ENCODE measurements around the gene FAM131B. TPM values are rescaled to one million over a fixed set of nuclear protein-coding genes. Genes with fewer than 3 reads are reported as not detected.

Gene FAM131B
- total RNA-seq, 1 experiment from 2014 or later: 0.19 TPM

- ChIA-PET POLR2A (interaction anchor here (0.5 to 1.1 kb wide), 6 partner anchors 14 to 788 kb away, joined by 3 to 4 read pairs (median 3); partner anchors contain the start of gene CASP2), CTCF (interaction anchor here (0.6 to 11.0 kb wide), 16 partner anchors 8 to 1727 kb away, joined by 3 to 84 read pairs (median 5); no protein-coding TSS in a partner anchor)
- peak within 1 kb of the TSS; percentile 63 for H3K27ac Mint-ChIP-seq (ENCODE audit: low read depth, unreplicated experiment)
- peak; percentile 35 for TF ChIP-seq CTCF (IDR thresholded peaks at IDR 0.05; ENCODE audit: unreplicated experiment)
- peak within 1 kb of the TSS; percentile 72 for H3K4me3 Mint-ChIP-seq (ENCODE audit: unreplicated experiment)
- peak; percentile 86 for DNase-seq (ENCODE audit: unreplicated experiment)
- no peaks in the 10 kb centered on the region for H3K27me3 Mint-ChIP-seq (ENCODE audit: insufficient read depth, unreplicated experiment)
- peaks cover 13% of the 10 kb centered on the region for H3K4me1 Mint-ChIP-seq (ENCODE audit: insufficient read depth, unreplicated experiment)
- intact Hi-C loops (cut with micrococcal nuclease): loop anchor here (2.0 kb wide), 1 partner anchor 88 kb away; no protein-coding TSS in a partner anchor
- H3K9me3 Mint-ChIP-seq (ENCODE audit: unreplicated experiment): no peaks in the 10 kb centered on the region
- no TSS peak for BruUV-seq (replicated peaks)
- H3K36me3 Mint-ChIP-seq (ENCODE audit: insufficient read depth, unreplicated experiment): no peaks in the 10 kb centered on the region
Measured at GRCh38 chr7:143408686-143409561, 46.4 kb upstream of the FAM131B start, which contains the start of gene EPHA1. Gene EPHA1, minus strand, starts transcription at chr7:143408856. Its CDS starts 51 bp downstream, at chr7:143408805.

- no peak for TF ChIP-seq CTCF (IDR thresholded peaks at IDR 0.05; ENCODE audit: unreplicated experiment)
- Mint-ChIP-seq H3K4me1 (ENCODE audit: insufficient read depth, unreplicated experiment) (peaks cover 13% of the 10 kb centered on the region), H3K36me3 (ENCODE audit: insufficient read depth, unreplicated experiment) (no peaks in the 10 kb centered on the region), H3K27me3 (ENCODE audit: insufficient read depth, unreplicated experiment) (no peaks in the 10 kb centered on the region), H3K9me3 (ENCODE audit: unreplicated experiment) (no peaks in the 10 kb centered on the region), H3K4me3 (ENCODE audit: unreplicated experiment) (peak overlapping the region; percentile 46), H3K27ac (ENCODE audit: low read depth, unreplicated experiment) (no peak overlapping the region)
- BruUV-seq (replicated peaks): no TSS peak
- ChIA-PET CTCF (interaction anchor here (0.6 to 11.0 kb wide), 12 partner anchors 9 to 493 kb away, joined by 3 to 84 read pairs (median 6); no protein-coding TSS in a partner anchor), POLR2A (interaction anchor here (0.5 to 1.1 kb wide), 4 partner anchors 13 to 136 kb away, joined by 3 to 4 read pairs (median 3); partner anchors contain the start of gene CASP2)
- intact Hi-C loops (cut with micrococcal nuclease): loop anchor here (2.0 kb wide), 1 partner anchor 87 kb away; no protein-coding TSS in a partner anchor
- no peak for DNase-seq (ENCODE audit: unreplicated experiment)
Measured at GRCh38 chr7:143408252-143408685, 45.8 kb upstream of the FAM131B start.

GRCh38 chr7:143407287-143408251, 45.1 kb upstream of the FAM131B start:
- peak overlapping the region; percentile 52 for H3K4me3 Mint-ChIP-seq (ENCODE audit: unreplicated experiment)

More at GRCh38 chr7:143407287-143408251, 45.1 kb upstream of the FAM131B start:
- BruUV-seq (replicated peaks): no TSS peak
- intact Hi-C loops (cut with micrococcal nuclease): loop anchor here (2.0 kb wide), 1 partner anchor 87 kb away; no protein-coding TSS in a partner anchor
- Mint-ChIP-seq H3K27me3 (ENCODE audit: insufficient read depth, unreplicated experiment) (no peaks in the 10 kb centered on the region), H3K4me1 (ENCODE audit: insufficient read depth, unreplicated experiment) (peaks cover 13% of the 10 kb centered on the region), H3K27ac (ENCODE audit: low read depth, unreplicated experiment) (no peak overlapping the region), H3K36me3 (ENCODE audit: insufficient read depth, unreplicated experiment) (no peaks in the 10 kb centered on the region), H3K9me3 (ENCODE audit: unreplicated experiment) (no peaks in the 10 kb centered on the region)
- no peak for DNase-seq (ENCODE audit: unreplicated experiment)
- CTCF ChIA-PET: interaction anchor here (0.5 to 11.0 kb wide), 13 partner anchors 9 to 494 kb away, joined by 3 to 84 read pairs (median 4); partner anchors contain the start of gene CASP2
- TF ChIP-seq CTCF (IDR thresholded peaks at IDR 0.05; ENCODE audit: unreplicated experiment): no peak
- POLR2A ChIA-PET: interaction anchor here (0.8 to 1.1 kb wide), 3 partner anchors 12 to 26 kb away, joined by 3 to 5 read pairs (median 4); partner anchors contain the start of gene ZYX

Measured in MCF 10A (cell line).